Measurements from ENCODE around the gene LARP1. TPM values are rescaled to one million over a fixed set of nuclear protein-coding genes. Genes with fewer than 3 reads are reported as not detected.
A peak's percentile ranks its signal among the peaks of the same experiment; 100 is the strongest.

LARP1 gene
- polyA plus RNA-seq, 1 donor (not counting 4 experiments of a cell fraction or from before 2014, with no cell fraction given), result 65.6 TPM

- FAIRE-seq (peak; percentile 96), DNase-seq (ENCODE audit: low read depth, low spot score) (peak; percentile 44)
- no peak overlapping the region for H3K9ac ChIP-seq (ENCODE audit: control insufficient read depth, extremely low read depth, insufficient read depth, low read length)
- H3K27me3 ChIP-seq (ENCODE audit: control insufficient read depth, extremely low read depth, insufficient read depth, low read length), result no peaks in the 10 kb centered on the region
- H3K9me1 ChIP-seq (ENCODE audit: control insufficient read depth, extremely low read depth, insufficient read depth, low read length), result peaks cover 7% of the 10 kb centered on the region
- peaks cover 98% of the 10 kb centered on the region for H3K79me2 ChIP-seq (ENCODE audit: control insufficient read depth, insufficient read depth, low read length)
- peaks cover 66% of the 10 kb centered on the region for H4K20me1 ChIP-seq (ENCODE audit: control insufficient read depth, extremely low read depth, insufficient read depth, low read length)
- no peak overlapping the region for H3K4me3 ChIP-seq (ENCODE audit: control insufficient read depth in 2 of 3, extremely low read depth in 1 of 3, insufficient read depth in 2 of 3, low read depth in 1 of 3, low read length in 3 of 3)
- no peak for TF ChIP-seq CTCF (optimal IDR thresholded peaks at IDR 0.05 in 1 of 3, IDR thresholded peaks at IDR 0.05 in 1 of 3, conservative IDR thresholded peaks at IDR 0.05 in 1 of 3; ENCODE audit: extremely low read depth in 1 of 3, insufficient read depth in 2 of 3, low read length in 3 of 3)
- TF ChIP-seq EZH2 (IDR thresholded peaks at IDR 0.05; ENCODE audit: low read length), result no peak
- peaks cover 16% of the 10 kb centered on the region for H3K4me1 ChIP-seq (ENCODE audit: control insufficient read depth, extremely low read depth, insufficient read depth, low read length)
- dilution Hi-C loops (cut with MboI; ENCODE audit: extremely low pct_ligation_motif_present, low sequenced_read_pairs), result no loop called here
- H3K27ac ChIP-seq (ENCODE audit: control insufficient read depth, insufficient read depth, low read length), result no peak overlapping the region
- H3K9me3 ChIP-seq (ENCODE audit: control insufficient read depth, low read depth, low read length), result no peaks in the 10 kb centered on the region
- peaks cover 5 to 9% of the 10 kb centered on the region in 2 experiments for H3K36me3 ChIP-seq (ENCODE audit: control insufficient read depth in 2 of 2, extremely low read depth in 1 of 2, insufficient read depth in 2 of 2, low read length in 2 of 2)
- H3K4me2 ChIP-seq (ENCODE audit: control insufficient read depth, extremely low read depth, insufficient read depth, low read depth, low read length), result peak overlapping the region; percentile 25
- H2AFZ ChIP-seq (ENCODE audit: control insufficient read depth, low read length), result no peak overlapping the region
These were observed 23.9 kb downstream of the LARP1 start for GRCh38 chr5:154779105-154779504.

GRCh38 chr5:154780128-154780527, 25.0 kb downstream of the LARP1 start:
- FAIRE-seq, result no peak

More at GRCh38 chr5:154780128-154780527, 25.0 kb downstream of the LARP1 start:
- TF ChIP-seq EZH2 (IDR thresholded peaks at IDR 0.05; ENCODE audit: low read length), result no peak
- TF ChIP-seq CTCF (optimal IDR thresholded peaks at IDR 0.05 in 1 of 3, IDR thresholded peaks at IDR 0.05 in 1 of 3, conservative IDR thresholded peaks at IDR 0.05 in 1 of 3; ENCODE audit: extremely low read depth in 1 of 3, insufficient read depth in 2 of 3, low read length in 3 of 3), result no peak
- Histone ChIP-seq H3K9ac (ENCODE audit: control insufficient read depth, extremely low read depth, insufficient read depth, low read length) (no peak overlapping the region), H3K9me3 (ENCODE audit: control insufficient read depth, low read depth, low read length) (no peaks in the 10 kb centered on the region), H4K20me1 (ENCODE audit: control insufficient read depth, extremely low read depth, insufficient read depth, low read length) (peaks cover 64% of the 10 kb centered on the region), H3K36me3 (ENCODE audit: control insufficient read depth in 2 of 2, extremely low read depth in 1 of 2, insufficient read depth in 2 of 2, low read length in 2 of 2) (peaks cover 5 to 9% of the 10 kb centered on the region in 2 experiments), H3K4me3 (ENCODE audit: control insufficient read depth in 2 of 3, extremely low read depth in 1 of 3, insufficient read depth in 2 of 3, low read depth in 1 of 3, low read length in 3 of 3) (no peak overlapping the region), H3K79me2 (ENCODE audit: control insufficient read depth, insufficient read depth, low read length) (peaks cover 98% of the 10 kb centered on the region), H2AFZ (ENCODE audit: control insufficient read depth, low read length) (no peak overlapping the region), H3K4me2 (ENCODE audit: control insufficient read depth, extremely low read depth, insufficient read depth, low read depth, low read length) (no peak overlapping the region), H3K27me3 (ENCODE audit: control insufficient read depth, extremely low read depth, insufficient read depth, low read length) (no peaks in the 10 kb centered on the region), H3K4me1 (ENCODE audit: control insufficient read depth, extremely low read depth, insufficient read depth, low read length) (peaks cover 16% of the 10 kb centered on the region), H3K27ac (ENCODE audit: control insufficient read depth, insufficient read depth, low read length) (peak overlapping the region; percentile 30), H3K9me1 (ENCODE audit: control insufficient read depth, extremely low read depth, insufficient read depth, low read length) (peaks cover 7% of the 10 kb centered on the region)
- dilution Hi-C loops (cut with MboI; ENCODE audit: extremely low pct_ligation_motif_present, low sequenced_read_pairs), result loop anchor here (10.0 kb wide), 1 partner anchor 135 kb away; no protein-coding TSS in a partner anchor
- no peak for DNase-seq (ENCODE audit: low read depth, low spot score)
